ENCODE data around the gene SLC22A3. TPM values are rescaled to one million over a fixed set of nuclear protein-coding genes. Genes with fewer than 3 reads are reported as not detected.

SLC22A3 gene
- total and polyA plus RNA-seq, 8 donors = 2.0 to 29.3 (median 7.2) TPM

DNA sequence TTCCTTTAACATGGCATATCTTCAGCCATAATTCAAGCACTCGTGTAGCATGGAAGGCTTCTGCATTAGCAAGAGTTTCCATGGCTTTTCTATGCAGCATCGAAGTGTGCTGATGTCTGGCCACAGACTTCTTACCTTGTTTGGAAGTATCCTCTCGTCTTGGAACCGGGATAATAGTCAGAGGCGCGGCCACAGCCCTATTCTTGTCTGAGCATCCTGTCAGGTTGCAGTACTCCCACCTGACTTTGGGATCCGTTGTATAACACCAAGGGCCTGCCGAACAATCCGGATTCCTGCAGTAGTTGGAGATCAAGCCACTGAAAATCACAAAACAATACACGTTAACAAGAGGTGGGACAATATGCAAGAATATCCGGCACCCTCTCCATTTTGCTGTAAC lies 138.9 kb downstream of the SLC22A3 start:
- intact Hi-C loops (cut with DNase I; ENCODE audit: low total_unique reads) = no loop called here
- no peaks in the 10 kb centered on the region for H3K9me3 ChIP-seq
- H3K4me3 ChIP-seq = no peak overlapping the region
- H3K27ac ChIP-seq = no peak overlapping the region
- no peaks in the 10 kb centered on the region for H3K36me3 ChIP-seq
- H3K4me1 ChIP-seq = no peaks in the 10 kb centered on the region
- no peak for TF ChIP-seq POLR2A (IDR thresholded peaks at IDR 0.05)
- TF ChIP-seq, protein P1, sequence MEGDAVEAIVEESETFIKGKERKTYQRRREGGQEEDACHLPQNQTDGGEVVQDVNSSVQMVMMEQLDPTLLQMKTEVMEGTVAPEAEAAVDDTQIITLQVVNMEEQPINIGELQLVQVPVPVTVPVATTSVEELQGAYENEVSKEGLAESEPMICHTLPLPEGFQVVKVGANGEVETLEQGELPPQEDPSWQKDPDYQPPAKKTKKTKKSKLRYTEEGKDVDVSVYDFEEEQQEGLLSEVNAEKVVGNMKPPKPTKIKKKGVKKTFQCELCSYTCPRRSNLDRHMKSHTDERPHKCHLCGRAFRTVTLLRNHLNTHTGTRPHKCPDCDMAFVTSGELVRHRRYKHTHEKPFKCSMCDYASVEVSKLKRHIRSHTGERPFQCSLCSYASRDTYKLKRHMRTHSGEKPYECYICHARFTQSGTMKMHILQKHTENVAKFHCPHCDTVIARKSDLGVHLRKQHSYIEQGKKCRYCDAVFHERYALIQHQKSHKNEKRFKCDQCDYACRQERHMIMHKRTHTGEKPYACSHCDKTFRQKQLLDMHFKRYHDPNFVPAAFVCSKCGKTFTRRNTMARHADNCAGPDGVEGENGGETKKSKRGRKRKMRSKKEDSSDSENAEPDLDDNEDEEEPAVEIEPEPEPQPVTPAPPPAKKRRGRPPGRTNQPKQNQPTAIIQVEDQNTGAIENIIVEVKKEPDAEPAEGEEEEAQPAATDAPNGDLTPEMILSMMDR (IDR thresholded peaks at IDR 0.05) = no peak
- no peak for TF ChIP-seq POLR2AphosphoS5 (IDR thresholded peaks at IDR 0.05)
- no peak for TF ChIP-seq EP300 (IDR thresholded peaks at IDR 0.05)
- 88 to 95% (median 92%) methylated on average over 11 of the region's 11 CpGs for WGBS, 5 donors
- H3K27me3 ChIP-seq = no peaks in the 10 kb centered on the region
- no peak for DNase-seq

DNA sequence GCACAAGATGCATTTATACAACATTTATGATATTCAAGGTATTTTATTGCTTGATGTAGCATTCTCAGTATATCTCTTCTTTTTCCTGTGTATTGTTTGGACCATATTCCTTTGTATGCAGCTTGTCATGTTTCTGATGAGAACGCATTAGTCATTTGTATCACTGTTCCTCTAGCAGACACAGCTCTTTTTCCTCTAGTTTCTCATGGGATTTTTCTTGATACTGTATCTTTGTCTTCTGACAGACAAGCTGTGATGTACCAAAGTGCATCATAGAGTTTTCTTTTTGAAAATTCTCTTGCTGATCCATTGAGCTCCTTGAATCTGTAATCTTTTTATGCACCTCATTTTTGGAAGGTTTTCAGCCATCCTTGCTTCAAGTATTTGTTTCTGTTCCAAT lies 140.9 kb downstream of the SLC22A3 start:
- no peak for DNase-seq

DNA sequence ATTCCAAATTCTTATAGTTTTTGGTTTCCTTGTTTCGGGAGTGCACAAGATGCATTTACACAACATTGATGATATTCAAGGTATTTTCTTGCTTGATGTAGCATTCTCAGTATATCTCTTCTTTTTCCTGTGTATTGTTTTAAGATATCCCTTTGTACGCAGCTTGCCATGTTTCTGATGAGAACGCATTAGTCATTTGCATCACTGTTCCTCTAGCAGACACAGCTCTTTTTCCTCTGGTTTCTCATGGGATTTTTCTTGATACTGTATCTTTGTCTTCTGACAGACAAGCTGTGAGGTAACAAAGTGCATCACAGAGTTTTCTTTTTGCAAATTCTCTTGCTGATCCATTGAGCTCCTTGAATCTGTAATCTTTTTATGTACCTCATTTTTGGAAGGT lies 146.4 kb downstream of the SLC22A3 start:
- no peak for DNase-seq
- H3K27me3 ChIP-seq = no peaks in the 10 kb centered on the region
- no peak overlapping the region for H3K27ac ChIP-seq
- WGBS, 5 donors = 87 to 97% (median 91%) methylated on average over 3 of the region's 3 CpGs
- H3K36me3 ChIP-seq = no peaks in the 10 kb centered on the region
- H3K4me3 ChIP-seq = no peak overlapping the region
- TF ChIP-seq, protein P1 (IDR thresholded peaks at IDR 0.05) = no peak
- TF ChIP-seq POLR2A (IDR thresholded peaks at IDR 0.05) (no peak), POLR2AphosphoS5 (IDR thresholded peaks at IDR 0.05) (no peak), EP300 (IDR thresholded peaks at IDR 0.05) (no peak)
- H3K4me1 ChIP-seq = no peaks in the 10 kb centered on the region
- H3K9me3 ChIP-seq = no peaks in the 10 kb centered on the region
- intact Hi-C loops (cut with DNase I; ENCODE audit: low total_unique reads) = no loop called here

More for the DNA sequence above, 140.9 kb downstream of the SLC22A3 start:
- Histone ChIP-seq H3K4me1 (no peaks in the 10 kb centered on the region), H3K4me3 (no peak overlapping the region), H3K27ac (no peak overlapping the region), H3K27me3 (no peaks in the 10 kb centered on the region), H3K9me3 (no peaks in the 10 kb centered on the region), H3K36me3 (no peaks in the 10 kb centered on the region)
- WGBS, 5 donors = 86 to 96% (median 95%) methylated on average over 1 of the region's 1 CpG
- intact Hi-C loops (cut with DNase I; ENCODE audit: low total_unique reads) = no loop called here
- TF ChIP-seq POLR2AphosphoS5 (IDR thresholded peaks at IDR 0.05) (no peak), EP300 (IDR thresholded peaks at IDR 0.05) (no peak), POLR2A (IDR thresholded peaks at IDR 0.05) (no peak)
- TF ChIP-seq, protein P1 (IDR thresholded peaks at IDR 0.05) = no peak

DNA sequence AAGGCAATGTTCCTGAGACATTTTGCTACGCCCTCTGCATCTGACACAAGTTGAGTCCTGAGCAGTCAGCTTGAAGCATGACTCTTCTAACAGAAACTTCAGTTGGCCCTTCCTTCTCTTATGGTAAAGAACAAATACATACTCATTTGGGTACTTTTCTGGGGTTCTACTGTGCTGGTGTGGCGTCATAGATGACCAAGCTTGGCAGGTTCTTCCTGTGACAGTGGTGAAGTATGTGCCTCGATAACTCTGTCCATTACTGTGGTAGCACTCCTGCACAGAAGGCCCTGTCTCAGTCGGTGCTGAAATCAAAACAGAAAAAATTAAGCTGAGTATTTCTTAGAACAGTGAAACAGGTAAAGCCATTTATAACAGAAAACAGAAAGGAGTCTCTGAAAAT lies 152.5 kb downstream of the SLC22A3 start:
- no peak overlapping the region for H3K4me3 ChIP-seq
- no peak for TF ChIP-seq POLR2A (IDR thresholded peaks at IDR 0.05)
- no peak for TF ChIP-seq POLR2AphosphoS5 (IDR thresholded peaks at IDR 0.05)
- TF ChIP-seq EP300 (IDR thresholded peaks at IDR 0.05) = no peak
- TF ChIP-seq, protein P1 (IDR thresholded peaks at IDR 0.05) = no peak
- no peak overlapping the region for H3K27ac ChIP-seq
- peaks cover 0 to 19% (median 9%) of the 10 kb centered on the region in 4 donors for H3K9me3 ChIP-seq
- no peak for DNase-seq
- no peaks in the 10 kb centered on the region for H3K36me3 ChIP-seq
- WGBS, 5 donors = 84 to 94% (median 90%) methylated on average over 4 of the region's 4 CpGs
- H3K27me3 ChIP-seq = no peaks in the 10 kb centered on the region
- no peaks in the 10 kb centered on the region for H3K4me1 ChIP-seq
- intact Hi-C loops (cut with DNase I; ENCODE audit: low total_unique reads) = no loop called here

Other genes starting within 250 kb of the SLC22A3 start
- 10 to 100 TPM in 1 of 5 donors, 1 to 10 TPM in 3, not detected in 1; 2.0 to 36.2 (median 2.7) TPM for gene SLC22A1, start 226.6 kb upstream of the SLC22A3 start, total RNA-seq
- under 1 TPM in 2 of 3 donors, not detected in 1; 0.20 to 0.31 TPM for gene SLC22A1, start 226.6 kb upstream of the SLC22A3 start, polyA plus RNA-seq
- not detected for gene SLC22A2, start 89.6 kb upstream of the SLC22A3 start, total RNA-seq
- not detected for gene SLC22A2, start 89.6 kb upstream of the SLC22A3 start, polyA plus RNA-seq

All from stomach (tissue), 9 donors.